ENCODE data around the gene HMCN1.

The HMCN1 gene

GRCh38 chr1:186236921-186237320 is 502.7 kb downstream of the HMCN1 start:
- TF ChIP-seq CTCF (IDR thresholded peaks at IDR 0.05) (no peak), ZFX (IDR thresholded peaks at IDR 0.05; ENCODE audit: borderline replicate concordance) (no peak)

GRCh38 chr1:186239171-186239570 is 505.0 kb downstream of the HMCN1 start:
- TF ChIP-seq ZFX (IDR thresholded peaks at IDR 0.05; ENCODE audit: borderline replicate concordance) = no peak
- TF ChIP-seq CTCF (IDR thresholded peaks at IDR 0.05) = no peak
- H3K27ac ChIP-seq = no peak overlapping the region

More at GRCh38 chr1:186236921-186237320, 502.7 kb downstream of the HMCN1 start:
- no peak overlapping the region for H3K27ac ChIP-seq

GRCh38 chr1:186240436-186240835 is 506.2 kb downstream of the HMCN1 start:
- no peak for TF ChIP-seq CTCF (IDR thresholded peaks at IDR 0.05)
- no peak for TF ChIP-seq ZFX (IDR thresholded peaks at IDR 0.05; ENCODE audit: borderline replicate concordance)
- H3K27ac ChIP-seq = no peak overlapping the region

Data from 22Rv1 (cell line).